HL-60 (cell line): ENCODE data around the gene PPP3CB.

Experiments used
- DNase-seq, 2 experiments: peaks; one replicate each; pipeline ENCODE4 v3.0.0-alpha.2; 2010 to 2020; ENCODE audit warnings: low read depth in 1 of 2, low spot score in 1 of 2
- H3K27ac ChIP-seq: fragments of 250-450 bp; sonication (Bioruptor Pico); replicated peaks from 2 replicates; pipeline ENCODE4 v1.5.1; 2020; ENCODE audit warnings: mild to moderate bottlenecking, moderate library complexity
- H3K27me3 ChIP-seq: fragments of 250-450 bp; sonication (Bioruptor Pico); 2 replicates; pipeline ENCODE4 v1.5.1; 2021; ENCODE audit warnings: mild to moderate bottlenecking, moderate library complexity; ENCODE audit not compliant: insufficient read depth, poor library complexity, severe bottlenecking
- H3K4me3 ChIP-seq: replicated peaks from 2 replicates; pipeline ENCODE4 v1.5.1; 2011; ENCODE audit warnings: mild to moderate bottlenecking, control low read depth, low read length; ENCODE audit not compliant: insufficient read depth
- GABPA ChIP-seq: IDR thresholded peaks from 2 replicates; pipeline ENCODE4 v1.6.1; 2012; ENCODE audit warnings: low read depth
- POLR2AphosphoS5 ChIP-seq: IDR thresholded peaks from 2 replicates; pipeline ENCODE4 v1.6.1; 2012; ENCODE audit warnings: low read depth
- SPI1 ChIP-seq: IDR thresholded peaks from 2 replicates; pipeline ENCODE4 v1.6.1; 2012; ENCODE audit warnings: low read depth, mild to moderate bottlenecking, borderline replicate concordance
- TF ChIP-seq, protein P1 (sequence below): IDR thresholded peaks from one replicate; pipeline ENCODE4 v1.5.1; 2011; ENCODE audit warnings: low read length, control low read depth, inconsistent platforms; ENCODE audit not compliant: insufficient read depth
- TF ChIP-seq, protein P2 (sequence below): IDR thresholded peaks from 2 replicates; pipeline ENCODE4 v1.6.1; 2012; ENCODE audit warnings: low read depth; ENCODE audit not compliant: insufficient replicate concordance

Gene PPP3CB

DNA sequence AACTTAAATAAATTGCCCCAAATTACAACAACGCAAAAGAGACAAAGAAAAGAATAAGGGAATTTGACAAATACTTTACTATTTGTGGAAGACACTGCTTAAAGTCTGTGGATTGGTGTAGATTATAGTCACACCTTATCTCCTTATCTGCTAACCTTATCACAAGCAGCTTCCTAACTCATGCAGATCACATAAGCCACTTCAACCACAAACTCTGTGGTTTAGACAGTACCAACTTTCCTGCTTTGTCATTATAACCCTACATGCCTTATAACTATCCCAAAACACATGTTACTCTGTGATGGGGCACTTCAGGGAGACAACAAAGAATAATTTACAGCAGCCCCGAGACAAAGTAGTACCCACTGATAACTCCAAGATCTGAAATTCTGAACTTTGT lies 41.5 kb upstream of the PPP3CB start:
- TF ChIP-seq POLR2AphosphoS5, result no peak
- TF ChIP-seq GABPA, result no peak
- TF ChIP-seq SPI1, result no peak
- TF ChIP-seq, protein P1, sequence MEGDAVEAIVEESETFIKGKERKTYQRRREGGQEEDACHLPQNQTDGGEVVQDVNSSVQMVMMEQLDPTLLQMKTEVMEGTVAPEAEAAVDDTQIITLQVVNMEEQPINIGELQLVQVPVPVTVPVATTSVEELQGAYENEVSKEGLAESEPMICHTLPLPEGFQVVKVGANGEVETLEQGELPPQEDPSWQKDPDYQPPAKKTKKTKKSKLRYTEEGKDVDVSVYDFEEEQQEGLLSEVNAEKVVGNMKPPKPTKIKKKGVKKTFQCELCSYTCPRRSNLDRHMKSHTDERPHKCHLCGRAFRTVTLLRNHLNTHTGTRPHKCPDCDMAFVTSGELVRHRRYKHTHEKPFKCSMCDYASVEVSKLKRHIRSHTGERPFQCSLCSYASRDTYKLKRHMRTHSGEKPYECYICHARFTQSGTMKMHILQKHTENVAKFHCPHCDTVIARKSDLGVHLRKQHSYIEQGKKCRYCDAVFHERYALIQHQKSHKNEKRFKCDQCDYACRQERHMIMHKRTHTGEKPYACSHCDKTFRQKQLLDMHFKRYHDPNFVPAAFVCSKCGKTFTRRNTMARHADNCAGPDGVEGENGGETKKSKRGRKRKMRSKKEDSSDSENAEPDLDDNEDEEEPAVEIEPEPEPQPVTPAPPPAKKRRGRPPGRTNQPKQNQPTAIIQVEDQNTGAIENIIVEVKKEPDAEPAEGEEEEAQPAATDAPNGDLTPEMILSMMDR, result no peak
- TF ChIP-seq, protein P2, sequence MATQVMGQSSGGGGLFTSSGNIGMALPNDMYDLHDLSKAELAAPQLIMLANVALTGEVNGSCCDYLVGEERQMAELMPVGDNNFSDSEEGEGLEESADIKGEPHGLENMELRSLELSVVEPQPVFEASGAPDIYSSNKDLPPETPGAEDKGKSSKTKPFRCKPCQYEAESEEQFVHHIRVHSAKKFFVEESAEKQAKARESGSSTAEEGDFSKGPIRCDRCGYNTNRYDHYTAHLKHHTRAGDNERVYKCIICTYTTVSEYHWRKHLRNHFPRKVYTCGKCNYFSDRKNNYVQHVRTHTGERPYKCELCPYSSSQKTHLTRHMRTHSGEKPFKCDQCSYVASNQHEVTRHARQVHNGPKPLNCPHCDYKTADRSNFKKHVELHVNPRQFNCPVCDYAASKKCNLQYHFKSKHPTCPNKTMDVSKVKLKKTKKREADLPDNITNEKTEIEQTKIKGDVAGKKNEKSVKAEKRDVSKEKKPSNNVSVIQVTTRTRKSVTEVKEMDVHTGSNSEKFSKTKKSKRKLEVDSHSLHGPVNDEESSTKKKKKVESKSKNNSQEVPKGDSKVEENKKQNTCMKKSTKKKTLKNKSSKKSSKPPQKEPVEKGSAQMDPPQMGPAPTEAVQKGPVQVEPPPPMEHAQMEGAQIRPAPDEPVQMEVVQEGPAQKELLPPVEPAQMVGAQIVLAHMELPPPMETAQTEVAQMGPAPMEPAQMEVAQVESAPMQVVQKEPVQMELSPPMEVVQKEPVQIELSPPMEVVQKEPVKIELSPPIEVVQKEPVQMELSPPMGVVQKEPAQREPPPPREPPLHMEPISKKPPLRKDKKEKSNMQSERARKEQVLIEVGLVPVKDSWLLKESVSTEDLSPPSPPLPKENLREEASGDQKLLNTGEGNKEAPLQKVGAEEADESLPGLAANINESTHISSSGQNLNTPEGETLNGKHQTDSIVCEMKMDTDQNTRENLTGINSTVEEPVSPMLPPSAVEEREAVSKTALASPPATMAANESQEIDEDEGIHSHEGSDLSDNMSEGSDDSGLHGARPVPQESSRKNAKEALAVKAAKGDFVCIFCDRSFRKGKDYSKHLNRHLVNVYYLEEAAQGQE, result no peak
- no peak for DNase-seq

DNA sequence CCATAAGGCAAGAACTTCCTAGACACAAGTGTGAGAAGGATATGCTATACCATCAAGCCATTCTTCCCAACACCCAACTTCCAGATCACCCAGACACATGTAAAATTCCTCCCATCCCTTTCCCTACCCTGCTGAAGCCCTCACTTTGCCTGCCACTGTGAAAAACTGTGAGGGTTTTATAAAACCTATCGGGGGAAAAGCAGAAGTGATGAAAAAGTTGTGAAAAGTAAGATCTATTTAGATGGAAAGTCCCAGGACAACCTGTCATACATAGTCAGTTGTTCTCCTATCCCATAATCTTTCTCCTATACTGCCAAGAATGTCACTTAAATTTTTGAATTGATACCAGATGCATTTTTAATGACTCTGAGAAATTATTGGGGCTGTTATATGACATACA lies 39.0 kb upstream of the PPP3CB start:
- Histone ChIP-seq H3K4me3 (no peak overlapping the region), H3K27me3 (no peaks in the 10 kb centered on the region), H3K27ac (no peak overlapping the region)
- no peak for TF ChIP-seq POLR2AphosphoS5
- TF ChIP-seq SPI1, result peak; percentile 55; the same call in 1 of the 2 replicates
- no peak for DNase-seq

More for the DNA sequence above, 41.5 kb upstream of the PPP3CB start:
- Histone ChIP-seq H3K27ac (no peak overlapping the region), H3K27me3 (no peaks in the 10 kb centered on the region), H3K4me3 (no peak overlapping the region)

DNA sequence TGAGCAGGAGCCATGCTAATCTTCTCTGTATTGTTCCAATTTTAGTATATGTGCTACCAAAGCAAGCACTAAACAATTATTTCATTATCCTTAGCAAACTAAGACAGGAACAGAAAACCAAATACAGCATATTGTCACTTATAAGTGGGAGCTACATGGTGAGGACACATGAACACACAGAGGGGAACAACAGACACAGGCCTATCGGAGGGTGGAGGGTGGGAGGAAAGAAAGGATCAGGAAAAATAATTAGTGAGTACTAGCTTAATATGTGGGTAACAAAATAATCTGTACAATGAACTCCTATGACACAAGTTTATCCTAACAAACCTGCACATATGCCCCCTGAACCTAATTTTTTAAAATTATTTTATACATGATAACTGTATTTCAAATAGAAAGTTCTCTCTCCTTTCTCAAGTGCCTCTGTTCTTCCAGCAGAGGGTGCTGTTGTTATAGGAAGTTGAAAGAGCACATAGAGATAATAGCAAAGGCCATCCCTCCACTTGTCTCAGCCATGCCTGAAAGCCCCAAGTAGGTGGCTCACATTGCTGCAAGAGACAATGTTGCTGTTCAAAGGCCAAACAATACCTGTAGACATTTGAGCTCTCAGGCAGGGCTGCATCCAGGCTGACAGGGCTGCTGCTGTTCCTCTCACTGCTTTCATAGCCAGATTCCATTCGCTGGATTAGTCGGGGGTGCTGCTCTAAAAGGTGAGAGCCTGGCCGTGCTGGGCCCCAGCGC lies 33.4 kb upstream of the PPP3CB start:
- no peak overlapping the region for H3K27ac ChIP-seq
- TF ChIP-seq, protein P1, result peak; percentile 66
- no peak for TF ChIP-seq POLR2AphosphoS5
- no peaks in the 10 kb centered on the region for H3K27me3 ChIP-seq
- peak; percentile 43 to 73 for DNase-seq
- H3K4me3 ChIP-seq, result no peak overlapping the region

DNA sequence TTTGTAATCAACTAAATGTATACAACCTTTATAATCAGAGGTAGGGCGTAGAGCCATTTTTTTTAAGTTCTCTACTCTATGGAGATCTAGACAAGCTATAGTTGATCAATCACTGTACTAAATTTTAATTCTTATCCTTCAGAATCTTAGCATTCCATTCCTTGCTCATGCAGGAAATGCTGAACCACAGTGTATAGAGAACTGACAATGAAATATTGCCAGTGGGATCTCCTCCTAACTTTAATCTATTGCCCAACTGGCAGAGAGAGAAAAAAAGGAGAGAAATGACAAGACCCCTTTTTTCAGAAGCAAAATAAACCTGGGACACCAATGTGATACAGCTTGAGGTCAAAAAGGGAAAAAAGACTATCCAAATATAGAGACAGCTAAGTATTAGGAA lies 26.4 kb upstream of the PPP3CB start:
- Histone ChIP-seq H3K27me3 (no peaks in the 10 kb centered on the region), H3K4me3 (no peak overlapping the region), H3K27ac (no peak overlapping the region)
- TF ChIP-seq, protein P1, result no peak
- TF ChIP-seq SPI1 (no peak), GABPA (no peak), POLR2AphosphoS5 (no peak)
- TF ChIP-seq, protein P2, result no peak
- DNase-seq, result no peak
